Spleen (tissue), 7 donors: ENCODE results near the gene PLA2G2F.

Experiments
- CTCF ChIP-seq, 11 experiments: fragments of 200-600 bp in 7 of 11; fragments of 450-650 bp in 4 of 11; sonication (generic) in 4 of 11; IDR thresholded peaks in 8 of 11; conservative IDR thresholded peaks in 3 of 11; 1 replicate in 7 of 11; 2 replicates in 4 of 11; pipeline versions ENCODE4 v1.4.0 to v1.8.0; 2016 to 2021; ENCODE audit warnings: antibody characterized with exemption in 11 of 11, inconsistent platforms in 4 of 11, mild to moderate bottlenecking in 1 of 11
- POLR2AphosphoS5 ChIP-seq, 3 donors: sonication (generic); formaldehyde crosslinking; IDR thresholded peaks; one replicate each; pipeline ENCODE4 v1.5.1; 2017; ENCODE audit warnings: antibody characterized with exemption in 3 of 3
- donor health status: DM: no; HTN: no; CAD: no; lungs with moderate emphysema.
- donor health status: DM: no; HTN: no; CAD: no.
- donor health status: DM: no; HTN: no; CAD: no.

- TF ChIP-seq POLR2AphosphoS5 (IDR thresholded peaks at IDR 0.05) (no peak), CTCF (IDR thresholded peaks at IDR 0.05 in 8 of 11, conservative IDR thresholded peaks at IDR 0.05 in 3 of 11) (no peak)
These were observed 18.3 kb upstream of the PLA2G2F start for GRCh38 chr1:20120796-20121195.
